Fibroblast of mammary gland (primary cell): ENCODE results near the gene RHOT1.
"Not testable (repeated sequence)": the region's sequence is repeated elsewhere in the genome, so short reads cannot be mapped to it uniquely, and the experiment has no call there.

Experiments used
- DNase-seq: peaks from one replicate; pipeline ENCODE4 v3.0.0-alpha.2; 2010; ENCODE audit warnings: low read depth
- H3K4me3 ChIP-seq: 2 replicates; pipeline ENCODE4 v1.5.1; 2011; ENCODE audit warnings: low read depth, mild to moderate bottlenecking, low read length, moderate library complexity; ENCODE audit not compliant: control insufficient read depth
- CTCF ChIP-seq: conservative IDR thresholded peaks from 2 replicates; pipeline ENCODE4 v1.5.1; 2011; ENCODE audit warnings: low read depth, low read length, inconsistent platforms; ENCODE audit not compliant: control insufficient read depth, insufficient read depth

The RHOT1 gene

DNA sequence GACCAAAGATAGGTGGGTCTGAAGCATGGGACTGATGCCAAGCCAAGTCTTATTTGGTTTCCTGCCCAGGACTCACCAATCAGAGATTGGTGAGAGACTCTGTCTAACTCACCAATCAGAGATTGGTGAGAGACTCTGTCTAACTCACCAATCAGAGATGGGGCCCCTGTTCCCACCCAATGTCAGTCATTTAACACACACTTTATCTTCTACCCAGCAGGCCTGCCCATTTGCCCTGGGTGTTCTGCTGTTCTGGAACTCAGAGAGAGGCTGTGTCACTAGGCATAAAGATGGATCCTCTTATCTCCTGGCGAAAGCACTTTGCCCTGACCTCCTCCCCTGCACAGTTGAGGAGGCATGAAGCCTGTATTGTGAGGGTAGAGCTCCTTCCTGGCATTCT lies 5.4 kb upstream of the RHOT1 start:
- DNase-seq: no peak
- no peak for TF ChIP-seq CTCF
- no peak overlapping the region for H3K4me3 ChIP-seq

DNA sequence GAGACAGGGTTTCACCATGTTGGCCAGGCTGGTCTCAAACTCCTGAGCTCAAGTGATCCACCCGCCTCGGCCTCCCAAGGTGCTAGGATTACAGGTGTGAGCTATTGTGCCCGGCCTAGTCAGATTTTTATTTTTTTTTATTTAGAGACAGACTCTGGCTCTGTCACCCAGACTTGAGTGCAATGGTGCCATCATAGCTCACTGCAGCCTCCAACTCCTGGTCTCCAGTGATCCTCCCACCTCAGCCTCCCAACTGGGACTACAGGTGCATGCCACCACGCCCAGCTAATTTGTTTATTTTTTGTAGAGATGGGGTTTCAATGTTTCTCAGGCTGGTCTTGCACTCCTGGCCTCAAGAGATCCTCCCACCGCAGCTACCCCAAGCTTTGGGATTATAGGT lies 2.8 kb upstream of the RHOT1 start:
- DNase-seq, H3K4me3 ChIP-seq: not testable (repeated sequence)

DNA sequence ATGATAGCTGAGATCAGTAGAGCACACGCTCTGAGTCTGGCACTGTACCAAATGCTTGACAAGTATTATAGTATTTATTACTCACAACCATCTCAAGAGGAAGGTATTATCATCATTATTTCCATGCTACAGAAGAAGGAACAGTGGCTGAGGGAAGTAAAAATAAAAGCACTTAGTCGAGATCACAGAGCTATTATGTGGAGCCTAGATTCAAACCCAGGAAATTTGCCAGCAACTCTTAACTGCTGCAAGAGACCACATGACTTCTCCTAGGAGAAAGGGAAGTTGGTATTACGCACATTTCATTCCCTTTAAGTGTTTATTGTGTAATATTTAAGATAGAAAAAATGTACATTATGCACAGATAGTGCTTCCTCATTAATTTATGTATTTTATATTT lies 1.0 kb upstream of the RHOT1 start:
- peak overlapping the region; percentile 65 for H3K4me3 ChIP-seq

GRCh38 chr17:32141679-32142037 lies 644 bp upstream of the RHOT1 start:
- H3K4me3 ChIP-seq: peak overlapping the region; percentile 65
- no peak for TF ChIP-seq CTCF
- no peak for DNase-seq

More for the DNA sequence above, 1.0 kb upstream of the RHOT1 start:
- TF ChIP-seq CTCF: no peak
- DNase-seq: peak; percentile 95

GRCh38 chr17:32142857-32143526 lies 690 bp downstream of the RHOT1 start:
- DNase-seq: peak; percentile 63
- no peak for TF ChIP-seq CTCF
- H3K4me3 ChIP-seq: peak overlapping the region; percentile 97

GRCh38 chr17:32143527-32143870 lies 1.2 kb downstream of the RHOT1 start:
- H3K4me3 ChIP-seq: peak overlapping the region; percentile 97
- no peak for TF ChIP-seq CTCF
- DNase-seq: no peak

DNA sequence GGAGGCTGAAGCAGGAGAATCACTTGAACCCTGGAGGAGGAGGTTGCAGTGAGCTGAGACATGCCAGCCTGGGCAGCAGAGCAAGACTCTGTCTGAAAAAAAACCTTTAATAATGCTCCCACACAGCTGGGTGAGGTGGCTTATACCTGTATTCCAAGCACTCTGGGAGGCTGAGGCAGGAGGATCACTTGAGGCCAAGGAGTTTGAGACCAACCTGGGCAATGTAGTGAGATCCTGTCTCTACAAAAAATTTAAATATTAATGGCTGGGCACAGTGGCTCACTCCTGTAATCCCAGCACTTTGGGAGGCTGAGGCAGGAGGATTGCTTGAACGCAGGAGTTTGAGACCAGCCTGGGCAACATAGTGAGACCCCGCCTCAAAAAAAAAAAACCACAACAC lies 2.1 kb downstream of the RHOT1 start:
- not testable (repeated sequence) for DNase-seq, H3K4me3 ChIP-seq

DNA sequence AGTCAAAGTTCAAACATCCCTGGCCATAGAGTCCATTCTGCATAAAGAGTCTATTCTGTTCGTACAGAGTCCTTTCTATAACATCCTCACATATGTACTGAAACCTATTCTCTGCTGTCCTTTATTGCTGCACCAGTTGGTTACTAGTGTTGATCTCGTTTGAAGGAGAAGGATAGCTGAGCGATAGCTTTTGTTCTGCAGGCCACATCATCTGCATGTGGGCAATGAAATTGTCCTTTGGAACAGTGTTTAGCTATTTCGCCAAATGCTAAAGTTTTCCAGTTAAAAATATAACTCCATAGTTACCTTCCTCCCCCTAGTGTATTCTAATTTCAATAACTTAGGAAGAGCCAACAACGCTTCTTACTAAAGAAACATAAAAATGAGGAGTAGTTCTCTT lies 6.0 kb downstream of the RHOT1 start:
- no peak for TF ChIP-seq CTCF
- H3K4me3 ChIP-seq: no peak overlapping the region
- DNase-seq: no peak
